Hepatocyte (in vitro differentiated cells): ENCODE measurements around the gene CDC37L1.

Source experiments
- CTCF ChIP-seq: fragments of 200-600 bp; sonication (generic); IDR thresholded peaks from 2 replicates; pipeline ENCODE4 v1.5.1; 2016; ENCODE audit warnings: antibody characterized with exemption, mild to moderate bottlenecking; ENCODE audit not compliant: poor library complexity
- EZH2 ChIP-seq: fragments of 200-600 bp; sonication (generic); IDR thresholded peaks from 2 replicates; pipeline ENCODE4 v1.6.1; 2016; ENCODE audit warnings: antibody characterized with exemption, mild to moderate bottlenecking, borderline replicate concordance
- EZH2phosphoT487 ChIP-seq: fragments of 200-600 bp; sonication (generic); IDR thresholded peaks from one replicate; pipeline ENCODE4 v1.6.1; 2018; ENCODE audit warnings: antibody characterized with exemption, mild to moderate bottlenecking, low read depth, moderate library complexity; ENCODE audit not compliant: unreplicated experiment, severe bottlenecking

DNA sequence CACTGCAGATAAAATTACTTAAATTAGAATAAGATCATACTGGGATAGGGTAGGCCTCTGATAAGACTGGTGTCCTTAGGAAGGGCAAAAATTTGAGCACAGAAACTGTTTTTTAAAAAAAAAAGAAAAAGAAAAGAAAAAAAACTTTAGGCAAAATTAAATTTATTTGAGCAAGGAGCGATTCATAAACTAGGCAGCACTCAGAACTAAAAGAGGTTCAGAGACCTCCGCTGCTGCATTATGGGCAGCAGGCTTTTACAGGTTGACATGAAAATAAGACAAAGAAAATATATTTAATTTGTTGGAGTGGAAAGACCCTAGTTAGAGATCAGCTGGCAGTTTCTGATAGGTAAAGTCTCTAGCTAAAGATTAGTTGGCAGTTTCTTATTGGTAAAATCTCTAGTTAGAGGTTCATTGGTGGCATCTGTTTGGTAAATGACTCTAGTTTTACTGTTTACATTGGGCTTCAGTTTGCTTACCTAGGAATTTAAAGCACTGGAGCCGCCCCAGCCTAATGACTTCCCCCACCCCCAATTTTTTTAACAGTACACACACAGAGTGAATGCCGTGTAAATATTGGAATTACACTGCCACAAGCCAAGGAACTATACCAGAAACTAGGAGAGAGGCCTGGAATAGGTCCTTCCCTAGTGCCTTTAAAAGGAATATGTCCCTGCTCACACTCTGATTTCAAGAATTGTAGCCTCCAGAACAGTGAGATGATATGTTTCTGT lies 21.8 kb upstream of the CDC37L1 start:
- no peak for TF ChIP-seq EZH2
- no peak for TF ChIP-seq CTCF
- TF ChIP-seq EZH2phosphoT487, result no peak
